Germinal center (tissue), 1 donor: Measurements from ENCODE around the gene LAMC2.

Experiments used
- DNase-seq: peaks from one replicate; pipeline ENCODE4 v3.0.0; 2012; ENCODE audit warnings: mixed read lengths, low spot score

Gene LAMC2

GRCh38 chr1:183173828-183174227 lies 12.2 kb upstream of the LAMC2 start:
- no peak for DNase-seq

- no peak for DNase-seq
Observed at GRCh38 chr1:183175631-183176030, 10.4 kb upstream of the LAMC2 start.

GRCh38 chr1:183178545-183178944 lies 7.5 kb upstream of the LAMC2 start:
- no peak for DNase-seq

GRCh38 chr1:183179033-183179432 lies 7.0 kb upstream of the LAMC2 start:
- no peak for DNase-seq

GRCh38 chr1:183180218-183180617 lies 5.8 kb upstream of the LAMC2 start:
- no peak for DNase-seq

- no peak for DNase-seq
Observed at GRCh38 chr1:183180634-183181056, 5.4 kb upstream of the LAMC2 start.

GRCh38 chr1:183186841-183187240 lies 777 bp downstream of the LAMC2 start:
- no peak for DNase-seq

GRCh38 chr1:183188240-183188639 lies 2.2 kb downstream of the LAMC2 start:
- no peak for DNase-seq

- no peak for DNase-seq
Observed at GRCh38 chr1:183191833-183192232, 5.8 kb downstream of the LAMC2 start.

GRCh38 chr1:183193963-183194525 lies 8.0 kb downstream of the LAMC2 start:
- DNase-seq, result no peak

- DNase-seq, result no peak
Observed at GRCh38 chr1:183194527-183195141, 8.6 kb downstream of the LAMC2 start.

GRCh38 chr1:183195142-183195574 lies 9.1 kb downstream of the LAMC2 start:
- DNase-seq, result no peak

GRCh38 chr1:183197762-183198161 lies 11.7 kb downstream of the LAMC2 start:
- DNase-seq, result no peak

GRCh38 chr1:183198463-183198862 lies 12.4 kb downstream of the LAMC2 start:
- no peak for DNase-seq

- DNase-seq, result no peak
Observed at GRCh38 chr1:183199304-183199703, 13.2 kb downstream of the LAMC2 start.

GRCh38 chr1:183200451-183200850 lies 14.4 kb downstream of the LAMC2 start:
- no peak for DNase-seq

GRCh38 chr1:183203094-183203493 lies 17.0 kb downstream of the LAMC2 start:
- DNase-seq, result no peak

GRCh38 chr1:183205196-183205781 lies 19.2 kb downstream of the LAMC2 start:
- DNase-seq, result no peak

GRCh38 chr1:183206538-183207122 lies 20.6 kb downstream of the LAMC2 start:
- DNase-seq, result no peak

- DNase-seq, result no peak
Observed at GRCh38 chr1:183209533-183210158, 23.6 kb downstream of the LAMC2 start.

- DNase-seq, result no peak
Observed at GRCh38 chr1:183210681-183211080, 24.6 kb downstream of the LAMC2 start.

GRCh38 chr1:183212870-183213269 lies 26.8 kb downstream of the LAMC2 start:
- no peak for DNase-seq
